Measurements from ENCODE around the gene TOLLIP. TPM values are rescaled to one million over a fixed set of nuclear protein-coding genes. Genes with fewer than 3 reads are reported as not detected.

The TOLLIP gene
- polyA plus RNA-seq, 2 of the 4 experiments (the other 2 are of a cell fraction) = 26.5 to 37.9 TPM

GRCh38 chr11:1352696-1353382 lies 43.4 kb upstream of the TOLLIP start:
- H3K4me3 ChIP-seq = no peak overlapping the region
- ATAC-seq (no peak; a peak in 2 of 6 replicates), DNase-seq (ENCODE audit: low read depth in 1 of 2, low spot score in 1 of 2) (no peak), FAIRE-seq (no peak)
- WGBS (ENCODE audit: missing lambda C conversion rate) = 35% methylated on average over 3 of the region's 8 CpGs
- H3K4me1 ChIP-seq = no peaks in the 10 kb centered on the region
- no peaks in the 10 kb centered on the region for H3K9me3 ChIP-seq
- ChIA-PET CTCF (no interaction called here), POLR2A (no interaction called here)
- H3K27ac ChIP-seq = no peak overlapping the region
- H3K4me2 ChIP-seq = no peak overlapping the region
- TF ChIP-seq ZSCAN20 (CRISPR knock-in tag; IDR thresholded peaks at IDR 0.05) (no peak), MAFK (IDR thresholded peaks at IDR 0.05; ENCODE audit: partially characterized antibody) (no peak), MAX (IDR thresholded peaks at IDR 0.05) (no peak), RFX5 (IDR thresholded peaks at IDR 0.05) (no peak), E2F6 (IDR thresholded peaks at IDR 0.05; ENCODE audit: borderline replicate concordance, low read depth) (no peak), JUNB (IDR thresholded peaks at IDR 0.05) (no peak), CHD2 (IDR thresholded peaks at IDR 0.05; ENCODE audit: low read length, partially characterized antibody) (no peak), RAD21 (conservative IDR thresholded peaks at IDR 0.05 in 1 of 2, IDR thresholded peaks at IDR 0.05 in 1 of 2) (no peak), TP53 (CRISPR knock-in tag; IDR thresholded peaks at IDR 0.05) (no peak), EHMT2 (IDR thresholded peaks at IDR 0.05; ENCODE audit: low read depth) (no peak), ZC3H11A (IDR thresholded peaks at IDR 0.05) (no peak), EP300 (IDR thresholded peaks at IDR 0.05) (no peak), FOXS1 (CRISPR knock-in tag; IDR thresholded peaks at IDR 0.05) (no peak), KDM1A (IDR thresholded peaks at IDR 0.05; ENCODE audit: low read depth) (no peak), MAZ (IDR thresholded peaks at IDR 0.05; ENCODE audit: borderline replicate concordance, low read depth, low read length) (no peak), KDM5A (IDR thresholded peaks at IDR 0.05) (no peak), SREBF2 (IDR thresholded peaks at IDR 0.05) (no peak), CTCF (IDR thresholded peaks at IDR 0.05) (no peak)
- TF ChIP-seq, protein P1, sequence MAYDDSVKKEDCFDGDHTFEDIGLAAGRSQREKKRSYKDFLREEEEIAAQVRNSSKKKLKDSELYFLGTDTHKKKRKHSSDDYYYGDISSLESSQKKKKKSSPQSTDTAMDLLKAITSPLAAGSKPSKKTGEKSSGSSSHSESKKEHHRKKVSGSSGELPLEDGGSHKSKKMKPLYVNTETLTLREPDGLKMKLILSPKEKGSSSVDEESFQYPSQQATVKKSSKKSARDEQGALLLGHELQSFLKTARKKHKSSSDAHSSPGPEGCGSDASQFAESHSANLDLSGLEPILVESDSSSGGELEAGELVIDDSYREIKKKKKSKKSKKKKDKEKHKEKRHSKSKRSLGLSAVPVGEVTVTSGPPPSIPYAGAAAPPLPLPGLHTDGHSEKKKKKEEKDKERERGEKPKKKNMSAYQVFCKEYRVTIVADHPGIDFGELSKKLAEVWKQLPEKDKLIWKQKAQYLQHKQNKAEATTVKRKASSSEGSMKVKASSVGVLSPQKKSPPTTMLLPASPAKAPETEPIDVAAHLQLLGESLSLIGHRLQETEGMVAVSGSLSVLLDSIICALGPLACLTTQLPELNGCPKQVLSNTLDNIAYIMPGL (CRISPR knock-in tag; IDR thresholded peaks at IDR 0.05; ENCODE audit: borderline replicate concordance) = no peak

DNA sequence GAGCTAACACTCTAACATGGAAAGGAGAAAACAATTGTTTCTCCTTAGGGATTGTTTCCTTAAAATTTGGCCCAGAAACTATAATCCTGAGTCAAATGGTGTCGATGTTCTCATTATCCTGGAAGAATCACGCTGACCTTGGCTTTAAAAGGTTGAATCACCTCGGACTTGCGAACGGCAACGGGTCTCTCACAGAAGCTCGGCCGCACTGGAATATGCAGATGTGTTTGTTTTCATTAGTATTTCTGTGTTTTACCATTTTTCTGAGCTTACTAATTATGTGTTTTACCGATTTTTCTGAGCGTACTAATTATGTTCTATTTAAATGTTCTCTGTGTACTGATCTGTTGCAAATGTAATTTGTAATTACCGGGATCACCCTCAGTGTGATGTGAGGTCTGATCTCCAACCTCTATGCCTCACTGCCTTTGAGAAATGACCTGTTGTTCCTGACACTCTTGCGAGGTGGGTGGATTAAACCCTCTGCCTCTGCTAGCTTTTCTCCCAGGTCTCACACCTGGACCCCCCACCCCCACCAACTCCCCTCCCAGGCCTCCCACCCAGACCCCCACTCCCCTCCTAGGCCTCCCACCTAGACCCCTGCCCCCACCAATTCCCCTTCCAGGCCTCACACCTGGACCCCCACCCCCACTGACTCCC lies 42.0 kb upstream of the TOLLIP start:
- ChIA-PET CTCF (no interaction called here), POLR2A (interaction anchor here (0.5 to 1.7 kb wide), 3 partner anchors 9 to 90 kb away, joined by 3 to 11 read pairs (median 11); no protein-coding TSS in a partner anchor)
- H3K27ac ChIP-seq = no peak overlapping the region
- no peak overlapping the region for H3K4me2 ChIP-seq
- FAIRE-seq (no peak), ATAC-seq (peak in 1 of 2 experiments; percentile 21; a peak in 1 of 6 replicates), DNase-seq (ENCODE audit: low read depth in 1 of 2, low spot score in 1 of 2) (peak in 1 of 2 experiments; percentile 71)
- H3K9me3 ChIP-seq = no peaks in the 10 kb centered on the region
- no peak overlapping the region for H3K4me3 ChIP-seq
- no peaks in the 10 kb centered on the region for H3K4me1 ChIP-seq
- WGBS (ENCODE audit: missing lambda C conversion rate) = 52% methylated on average over 12 of the region's 12 CpGs
- TF ChIP-seq HOXB5 (CRISPR knock-in tag; IDR thresholded peaks at IDR 0.05) (no peak), HDAC2 (IDR thresholded peaks at IDR 0.05) (no peak), MYC (IDR thresholded peaks at IDR 0.05; ENCODE audit: borderline replicate concordance, low read length) (no peak), POLR2A (IDR thresholded peaks at IDR 0.05; ENCODE audit: low read length) (peak; percentile 39), PBX3 (IDR thresholded peaks at IDR 0.05) (no peak), FOSL2 (IDR thresholded peaks at IDR 0.05) (no peak), FOSL2 (CRISPR knock-in tag; IDR thresholded peaks at IDR 0.05) (no peak), NR3C1 (IDR thresholded peaks at IDR 0.05) (no peak), CEBPB (IDR thresholded peaks at IDR 0.05) (no peak), CHD4 (IDR thresholded peaks at IDR 0.05; ENCODE audit: borderline replicate concordance) (no peak), MAX (IDR thresholded peaks at IDR 0.05) (no peak), RARB (CRISPR knock-in tag; IDR thresholded peaks at IDR 0.05) (no peak)
- TF ChIP-seq, protein P2, sequence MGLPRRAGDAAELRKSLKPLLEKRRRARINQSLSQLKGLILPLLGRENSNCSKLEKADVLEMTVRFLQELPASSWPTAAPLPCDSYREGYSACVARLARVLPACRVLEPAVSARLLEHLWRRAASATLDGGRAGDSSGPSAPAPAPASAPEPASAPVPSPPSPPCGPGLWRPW (IDR thresholded peaks at IDR 0.05) = no peak

All from A549 (cell line).